ENCODE results near the gene ABO.

GRCh38 chr9:133227242-133227860 is 47.6 kb downstream of the ABO start:
- TF ChIP-seq POLR2A (IDR thresholded peaks at IDR 0.05; ENCODE audit: control extremely low read depth in 1 of 2, low read depth in 2 of 2, low read length in 2 of 2) = no peak
- no peak for TF ChIP-seq RXRA (IDR thresholded peaks at IDR 0.05; ENCODE audit: insufficient read depth, low read depth, low read length)
- no peak for TF ChIP-seq TBP (IDR thresholded peaks at IDR 0.05; ENCODE audit: low read depth, low read length)
- TF ChIP-seq CBX5 (IDR thresholded peaks at IDR 0.05; ENCODE audit: low read depth, low read length) = no peak
- TF ChIP-seq RFX5 (IDR thresholded peaks at IDR 0.05; ENCODE audit: borderline replicate concordance, low read depth, low read length) = no peak
- TF ChIP-seq ATF3 (IDR thresholded peaks at IDR 0.05; ENCODE audit: insufficient read depth, low read depth, low read length) = no peak
- TF ChIP-seq CTCF (IDR thresholded peaks at IDR 0.05; ENCODE audit: control extremely low read depth in 1 of 3, insufficient read depth in 1 of 3, low read depth in 1 of 3, low read length in 3 of 3) = no peak
- TF ChIP-seq MAFK (IDR thresholded peaks at IDR 0.05; ENCODE audit: low read depth, low read length) = no peak
